Adrenal gland (tissue), 12 donors: ENCODE data around the gene OAS1. TPM values are rescaled to one million over a fixed set of nuclear protein-coding genes. Genes with fewer than 3 reads are reported as not detected.
A peak's percentile ranks its signal among the peaks of the same experiment; 100 is the strongest.

Source experiments
- DNase-seq, 7 donors: peaks; one replicate each; pipeline ENCODE4 v3.0.0-alpha.2; 2019 to 2020
- H3K27ac ChIP-seq, 5 donors: fragments of 200-600 bp; sonication (generic) in 4 of 5; 1 replicate in 3 of 5; 2 replicates in 2 of 5; pipeline versions ENCODE4 v1.5.1 to v1.8.0; 2016 to 2020; ENCODE audit warnings: mild to moderate bottlenecking in 1 of 5
- H3K27me3 ChIP-seq: fragments of 200-600 bp; 2 replicates; pipeline ENCODE4 v1.8.0; 2021
- H3K36me3 ChIP-seq, 2 donors: fragments of 200-600 bp; replicated peaks in 1 of 2; 1 replicate in 1 of 2; 2 replicates in 1 of 2; pipeline versions ENCODE4 v1.5.1 to v1.8.0; 2018 to 2022
- H3K4me1 ChIP-seq, 2 donors: fragments of 200-600 bp; replicated peaks in 1 of 2; 1 replicate in 1 of 2; 2 replicates in 1 of 2; pipeline versions ENCODE4 v1.5.1 to v1.8.0; 2018 to 2021
- H3K4me3 ChIP-seq, 4 donors: fragments of 200-600 bp; sonication (generic) in 3 of 4; one replicate each; pipeline ENCODE4 v1.5.1; 2016 to 2018
- H3K9me3 ChIP-seq, 3 donors: fragments of 200-600 bp; sonication (generic) in 1 of 3; replicated peaks in 1 of 3; 1 replicate in 2 of 3; 2 replicates in 1 of 3; pipeline versions ENCODE4 v1.5.1 to v1.8.0; 2016 to 2021
- POLR2A ChIP-seq, 2 donors: fragments of 450-650 bp; IDR thresholded peaks; one replicate each; pipeline ENCODE4 v1.6.1; 2017; ENCODE audit warnings: antibody characterized with exemption in 2 of 2, mild to moderate bottlenecking in 2 of 2, moderate library complexity in 1 of 2
- WGBS, 4 donors: extraction: QIAGEN DNeasy Blood & Tissue Kit in 2 of 4; methylation state at CpG; one replicate each; pipeline versions ENCODE4 v1.1.5 to v1.1.7; 2013 to 2017; 5-methylcytosine and 5-hydroxymethylcytosine counted together
- intact Hi-C, 2 donors: fragments of 100-400 bp; cut with DNase I; formaldehyde crosslinking; loops; one replicate each; pipeline versions ENCODE4 v1.14.1 to v1.15.0; 2022 to 2023
- polyA plus RNA-seq, 3 donors: library from polyadenylated mRNA; stranded (reverse); fragments of 200-250 nt in 2 of 3; fragments of 350-450 nt in 1 of 3; fragmentation: Illumina TruSeq in 1 of 3; extraction: RNeasy Lipid Tissue Mini Kit (QIAGEN cat#74804) in 1 of 3; gene quantifications; one replicate each; pipeline ENCODE4 v1.2.3, GENCODE V29; 2013 to 2014
- total RNA-seq, 9 donors: library from RNA; depleted of rRNA in 4 of 9; stranded (reverse); fragments of >200 nt in 4 of 9; fragments of 120-200 nt in 1 of 9; fragmentation: NEBNext Ultra II Directional in 1 of 9; extraction: Animal tissue kit (Norgen Biotek cat#: 25700) in 1 of 9; gene quantifications; one replicate each; pipeline versions ENCODE4 v1.1.0 to v1.2.4, GENCODE V29; 2013 to 2023
- TF ChIP-seq, protein P1 (sequence below), 6 experiments: fragments of 450-650 bp in 4 of 6; fragments of 200-600 bp in 2 of 6; sonication (generic) in 1 of 6; IDR thresholded peaks; 1 replicate in 5 of 6; 2 replicates in 1 of 6; pipeline versions ENCODE4 v1.5.1 to v1.8.0; 2016 to 2021; ENCODE audit warnings: antibody characterized with exemption in 6 of 6, mild to moderate bottlenecking in 2 of 6, moderate library complexity in 1 of 6
- donor health status: healthy with polysubstance abuse.
- donor health status: Bipolar disorder and iron deficiency.
- donor health status: DM: yes; HTN: yes; CAD: no.
- donor health status: DM: no; HTN: no; CAD: no.
- donor health status: DM: no; HTN: no; CAD: no.
- donor health status: DM: yes; HTN: yes; CAD: no.

OAS1 gene
- total and polyA plus RNA-seq, 12 donors: 9.1 to 32.0 (median 18.3) TPM

DNA sequence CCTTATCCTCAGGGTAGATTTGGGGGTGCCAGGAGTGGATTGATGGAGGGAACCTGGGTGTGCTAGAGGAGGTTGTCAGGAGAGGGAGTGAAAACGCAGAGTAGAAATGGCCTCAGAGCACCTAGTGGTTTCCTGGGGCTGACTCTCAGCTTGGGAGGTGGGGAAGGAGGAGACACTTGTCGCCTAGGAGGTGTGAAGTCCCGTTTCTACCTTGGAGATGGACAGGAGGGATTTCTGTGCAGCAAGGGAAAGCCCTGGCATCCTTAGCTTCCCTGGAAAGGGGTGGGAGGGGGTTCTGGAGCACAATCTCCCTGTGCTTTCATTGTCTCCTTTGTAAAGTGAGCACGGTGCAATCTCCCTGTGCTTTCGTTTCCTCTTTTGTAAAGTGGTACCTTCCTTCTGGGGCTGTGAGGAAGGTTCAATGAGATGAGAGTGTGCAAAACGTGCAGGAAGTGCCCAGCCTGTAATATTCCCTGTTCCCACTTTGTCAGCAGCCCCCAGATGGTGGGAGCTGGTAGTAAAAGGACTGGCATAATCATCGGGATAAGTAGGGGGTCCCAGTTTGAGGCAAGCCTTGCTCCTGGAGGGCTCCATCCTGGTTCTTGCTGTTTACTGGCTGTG lies 33.1 kb downstream of the OAS1 start:
- H3K9me3 ChIP-seq: no peaks in the 10 kb centered on the region

DNA sequence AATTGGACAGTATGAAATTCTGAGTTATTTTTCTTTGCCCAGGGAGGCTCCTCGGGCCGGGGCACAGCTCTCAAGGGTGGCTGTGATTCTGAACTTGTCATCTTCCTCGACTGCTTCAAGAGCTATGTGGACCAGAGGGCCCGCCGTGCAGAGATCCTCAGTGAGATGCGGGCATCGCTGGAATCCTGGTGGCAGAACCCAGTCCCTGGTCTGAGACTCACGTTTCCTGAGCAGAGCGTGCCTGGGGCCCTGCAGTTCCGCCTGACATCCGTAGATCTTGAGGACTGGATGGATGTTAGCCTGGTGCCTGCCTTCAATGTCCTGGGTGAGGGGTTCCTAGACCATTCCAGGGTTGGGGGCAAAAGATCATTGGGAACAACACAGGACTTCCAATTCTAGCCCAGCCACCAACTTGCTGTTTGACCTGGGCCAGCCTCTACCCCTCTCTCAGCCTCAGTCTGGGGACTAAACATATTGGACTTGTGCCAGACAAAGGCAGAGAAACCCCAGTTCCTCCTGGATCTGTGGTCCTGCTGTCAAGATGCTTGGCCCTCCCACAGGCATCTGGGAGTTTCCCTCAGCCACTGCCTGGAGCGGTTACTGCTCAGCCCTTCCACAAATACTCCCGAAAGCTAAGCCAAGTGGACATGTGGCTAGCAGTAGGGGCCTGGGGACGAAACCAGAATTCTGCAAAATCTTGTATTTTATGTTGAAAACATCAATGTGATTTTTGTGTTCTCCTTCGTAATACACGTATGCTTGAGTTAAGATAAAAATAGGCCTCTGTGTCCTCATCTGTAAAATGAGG lies 35.0 kb downstream of the OAS1 start:
- WGBS, 4 donors: 89 to 93% (median 91%) methylated on average over 9 to 16 of the region's 16 CpGs
- Histone ChIP-seq H3K9me3 (no peaks in the 10 kb centered on the region), H3K27ac (no peak overlapping the region), H3K4me1 (peaks cover 0 to 8% of the 10 kb centered on the region in 2 donors), H3K27me3 (no peaks in the 10 kb centered on the region), H3K4me3 (no peak overlapping the region), H3K36me3 (no peaks in the 10 kb centered on the region)
- TF ChIP-seq, protein P1, sequence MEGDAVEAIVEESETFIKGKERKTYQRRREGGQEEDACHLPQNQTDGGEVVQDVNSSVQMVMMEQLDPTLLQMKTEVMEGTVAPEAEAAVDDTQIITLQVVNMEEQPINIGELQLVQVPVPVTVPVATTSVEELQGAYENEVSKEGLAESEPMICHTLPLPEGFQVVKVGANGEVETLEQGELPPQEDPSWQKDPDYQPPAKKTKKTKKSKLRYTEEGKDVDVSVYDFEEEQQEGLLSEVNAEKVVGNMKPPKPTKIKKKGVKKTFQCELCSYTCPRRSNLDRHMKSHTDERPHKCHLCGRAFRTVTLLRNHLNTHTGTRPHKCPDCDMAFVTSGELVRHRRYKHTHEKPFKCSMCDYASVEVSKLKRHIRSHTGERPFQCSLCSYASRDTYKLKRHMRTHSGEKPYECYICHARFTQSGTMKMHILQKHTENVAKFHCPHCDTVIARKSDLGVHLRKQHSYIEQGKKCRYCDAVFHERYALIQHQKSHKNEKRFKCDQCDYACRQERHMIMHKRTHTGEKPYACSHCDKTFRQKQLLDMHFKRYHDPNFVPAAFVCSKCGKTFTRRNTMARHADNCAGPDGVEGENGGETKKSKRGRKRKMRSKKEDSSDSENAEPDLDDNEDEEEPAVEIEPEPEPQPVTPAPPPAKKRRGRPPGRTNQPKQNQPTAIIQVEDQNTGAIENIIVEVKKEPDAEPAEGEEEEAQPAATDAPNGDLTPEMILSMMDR (IDR thresholded peaks at IDR 0.05): no peak
- TF ChIP-seq POLR2A (IDR thresholded peaks at IDR 0.05): no peak
- intact Hi-C loops: no loop called here
- DNase-seq: no peak

More for the DNA sequence above, 33.1 kb downstream of the OAS1 start:
- no peak overlapping the region for H3K4me3 ChIP-seq
- H3K36me3 ChIP-seq: no peaks in the 10 kb centered on the region
- peak in 1 of 7 donors; percentile 47 for DNase-seq
- TF ChIP-seq POLR2A (IDR thresholded peaks at IDR 0.05): no peak
- TF ChIP-seq, protein P1 (IDR thresholded peaks at IDR 0.05): no peak
- no peaks in the 10 kb centered on the region for H3K27me3 ChIP-seq
- H3K27ac ChIP-seq: no peak overlapping the region
- 51 to 77% (median 58%) methylated on average over 7 of the region's 7 CpGs for WGBS, 4 donors
- intact Hi-C loops: no loop called here
- peaks cover 0 to 8% of the 10 kb centered on the region in 2 donors for H3K4me1 ChIP-seq

DNA sequence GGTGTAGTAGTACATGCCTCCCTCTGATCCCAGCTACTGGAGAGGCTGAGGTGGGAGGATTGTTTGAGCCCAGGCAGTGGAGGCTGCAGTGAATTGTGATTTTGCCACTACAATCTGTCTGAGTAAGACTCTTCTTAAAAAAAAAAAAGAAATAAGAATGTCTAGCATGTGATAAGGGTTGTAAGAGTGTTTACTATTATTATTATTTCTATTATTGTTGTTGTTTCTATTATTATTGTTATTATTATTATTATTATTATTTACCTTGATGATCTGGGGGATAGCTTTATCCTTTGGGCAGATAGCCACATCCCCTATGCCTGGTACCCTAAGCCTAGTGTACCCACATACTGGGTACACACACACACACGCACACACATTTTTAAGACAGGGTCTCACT lies 35.8 kb downstream of the OAS1 start:
- intact Hi-C loops: no loop called here
- no peaks in the 10 kb centered on the region for H3K27me3 ChIP-seq
- H3K4me1 ChIP-seq: peaks cover 0 to 8% of the 10 kb centered on the region in 2 donors
- 96 to 100% (median 98%) methylated on average over 1 of the region's 1 CpG for whole genome bisulfite sequencing, 4 donors
- no peak overlapping the region for H3K27ac ChIP-seq
- no peaks in the 10 kb centered on the region for H3K36me3 ChIP-seq
- TF ChIP-seq POLR2A (IDR thresholded peaks at IDR 0.05): no peak
- TF ChIP-seq, protein P1 (IDR thresholded peaks at IDR 0.05): no peak
- H3K9me3 ChIP-seq: no peaks in the 10 kb centered on the region
- no peak for DNase-seq
- H3K4me3 ChIP-seq: no peak overlapping the region

DNA sequence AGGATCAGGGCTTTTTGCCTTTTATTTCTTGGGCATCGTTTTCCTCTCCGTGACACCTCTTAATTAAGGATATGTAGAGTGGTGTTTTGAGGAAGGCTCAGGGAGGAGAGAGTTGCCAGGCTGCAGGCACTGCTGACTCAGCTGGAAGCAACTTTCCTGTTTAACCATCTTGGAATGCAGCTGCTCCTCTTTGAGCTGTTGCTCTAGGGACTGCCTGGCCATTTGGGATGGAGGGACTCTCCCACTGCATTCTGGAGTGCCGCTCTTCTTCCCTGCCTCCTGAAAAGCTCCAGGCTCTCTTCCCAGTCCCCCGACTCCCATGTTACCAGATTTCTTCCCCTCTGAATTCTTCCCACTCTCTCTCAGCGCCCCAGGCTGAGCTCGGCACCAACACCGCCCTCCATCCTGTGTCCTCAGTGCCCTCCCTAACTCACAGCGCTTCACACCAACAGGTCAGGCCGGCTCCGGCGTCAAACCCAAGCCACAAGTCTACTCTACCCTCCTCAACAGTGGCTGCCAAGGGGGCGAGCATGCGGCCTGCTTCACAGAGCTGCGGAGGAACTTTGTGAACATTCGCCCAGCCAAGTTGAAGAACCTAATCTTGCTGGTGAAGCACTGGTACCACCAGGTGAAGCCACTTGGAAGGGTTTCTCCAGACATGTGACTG lies 37.4 kb downstream of the OAS1 start:
- no peak for TF ChIP-seq POLR2A (IDR thresholded peaks at IDR 0.05)
- TF ChIP-seq, protein P1 (IDR thresholded peaks at IDR 0.05): no peak
- 92 to 95% (median 93%) methylated on average over 15 of the region's 15 CpGs for WGBS, 4 donors
- Histone ChIP-seq H3K27ac (no peak overlapping the region), H3K9me3 (no peaks in the 10 kb centered on the region), H3K4me3 (no peak overlapping the region), H3K36me3 (peaks cover 0 to 4% of the 10 kb centered on the region in 2 donors), H3K27me3 (no peaks in the 10 kb centered on the region), H3K4me1 (peaks cover 0 to 2% of the 10 kb centered on the region in 2 donors)
- intact Hi-C loops: no loop called here
- peak in 1 of 7 donors; percentile 35 for DNase-seq
